NCI-H128 (cell line): ENCODE results near the gene OTOF.

Source experiments
- DNase-seq: peaks from one replicate; lab custom pipeline; 2025; ENCODE audit not compliant: unreplicated experiment; lab: John Stamatoyannopoulos, UW

Gene OTOF

GRCh38 chr2:26503231-26503880, 25.4 kb upstream of the OTOF start:
- peak; percentile 55 for DNase-seq

GRCh38 chr2:26500406-26500805, 22.5 kb upstream of the OTOF start:
- DNase-seq = no peak

GRCh38 chr2:26495705-26496297, 17.9 kb upstream of the OTOF start:
- DNase-seq = no peak

- no peak for DNase-seq
Observed at GRCh38 chr2:26494891-26495290, 17.0 kb upstream of the OTOF start.

GRCh38 chr2:26494199-26494598, 16.3 kb upstream of the OTOF start:
- no peak for DNase-seq

GRCh38 chr2:26493566-26493965, 15.6 kb upstream of the OTOF start:
- DNase-seq = no peak

GRCh38 chr2:26492749-26493515, 15.0 kb upstream of the OTOF start:
- DNase-seq = no peak

GRCh38 chr2:26491563-26492167, 13.7 kb upstream of the OTOF start:
- DNase-seq = no peak

- DNase-seq = no peak
Observed at GRCh38 chr2:26489213-26489850, 11.4 kb upstream of the OTOF start.

- no peak for DNase-seq
Observed at GRCh38 chr2:26488463-26489212, 10.7 kb upstream of the OTOF start.

- no peak for DNase-seq
Observed at GRCh38 chr2:26487192-26487591, 9.3 kb upstream of the OTOF start.

- no peak for DNase-seq
Observed at GRCh38 chr2:26486789-26487188, 8.9 kb upstream of the OTOF start.

GRCh38 chr2:26485725-26486418, 7.9 kb upstream of the OTOF start:
- DNase-seq = no peak

GRCh38 chr2:26485099-26485498, 7.2 kb upstream of the OTOF start:
- DNase-seq = no peak

- DNase-seq = no peak
Observed at GRCh38 chr2:26484579-26484978, 6.7 kb upstream of the OTOF start.

- no peak for DNase-seq
Observed at GRCh38 chr2:26483957-26484565, 6.1 kb upstream of the OTOF start.

GRCh38 chr2:26483516-26483915, 5.6 kb upstream of the OTOF start:
- DNase-seq = no peak

- no peak for DNase-seq
Observed at GRCh38 chr2:26483027-26483326, 5.1 kb upstream of the OTOF start.

- no peak for DNase-seq
Observed at GRCh38 chr2:26482211-26483026, 4.5 kb upstream of the OTOF start.
